Ishikawa (cell line): ENCODE measurements around the gene KLF16.

Source experiments
- TCF12 ChIP-seq: IDR thresholded peaks from 2 replicates; pipeline ENCODE4 v1.6.1; 2012; ENCODE audit warnings: low read depth
- TEAD4 ChIP-seq: IDR thresholded peaks from 2 replicates; pipeline ENCODE4 v1.6.1; 2012

DNA sequence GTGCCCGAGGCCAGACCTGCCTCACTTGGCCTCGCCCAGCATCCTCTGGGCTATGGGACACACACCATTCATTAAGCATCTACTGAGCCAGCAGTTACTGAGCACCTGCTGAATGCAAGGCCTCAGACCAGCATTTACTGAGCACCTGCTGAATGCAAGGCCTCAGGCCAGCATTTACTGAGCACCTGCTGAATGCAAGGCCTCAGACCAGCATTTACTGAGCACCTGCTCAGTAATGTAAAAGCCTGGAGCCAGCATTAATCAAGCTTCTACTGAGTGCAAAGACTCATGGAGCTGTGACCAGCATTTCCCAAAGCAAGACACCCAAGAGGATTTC, 55.0 kb downstream of the KLF16 start:
- no peak for TF ChIP-seq TCF12
- no peak for TF ChIP-seq TEAD4
